ENCODE data around the gene CNGB1. TPM values are rescaled to one million over a fixed set of nuclear protein-coding genes. Genes with fewer than 3 reads are reported as not detected.
"Not testable (repeated sequence)": the region's sequence is repeated elsewhere in the genome, so short reads cannot be mapped to it uniquely, and the experiment has no call there.

CNGB1 gene
- total RNA-seq, 2 donors from 2014 or later, result 0.34 TPM; not detected in 1

- Histone ChIP-seq H3K4me3 (no peak overlapping the region), H3K9me3 (no peaks in the 10 kb centered on the region), H3K27me3 (replicated peaks; ENCODE audit: insufficient read depth) (peaks cover 3% of the 10 kb centered on the region), H3K36me3 (no peaks in the 10 kb centered on the region), H3K27ac (no peak overlapping the region), H3K4me1 (replicated peaks) (no peaks in the 10 kb centered on the region)
- 65% methylated on average over 10 of the region's 10 CpGs for WGBS
- TF ChIP-seq CTCF (IDR thresholded peaks at IDR 0.05), result no peak
- TF ChIP-seq POLR2A (IDR thresholded peaks at IDR 0.05), result no peak
- TF ChIP-seq POLR2AphosphoS5 (IDR thresholded peaks at IDR 0.05), result no peak
- intact Hi-C loops (cut with DNase I), result no loop called here
- no peak for DNase-seq (ENCODE audit: low spot score)
Measured at GRCh38 chr16:57837305-57838125, 133.4 kb downstream of the CNGB1 start.

- H3K9me3 ChIP-seq; H3K27me3 ChIP-seq (replicated peaks; ENCODE audit: insufficient read depth); H3K27ac ChIP-seq; DNase-seq (ENCODE audit: low spot score); intact Hi-C loops (cut with DNase I); H3K4me1 ChIP-seq (replicated peaks); H3K36me3 ChIP-seq; H3K4me3 ChIP-seq: not testable (repeated sequence)
- WGBS, result 95% methylated on average over 4 of the region's 4 CpGs
Measured at GRCh38 chr16:57835439-57835838, 135.5 kb downstream of the CNGB1 start.

GRCh38 chr16:57834936-57835335 lies 136.0 kb downstream of the CNGB1 start:
- Histone ChIP-seq H3K36me3 (no peaks in the 10 kb centered on the region), H3K9me3 (no peaks in the 10 kb centered on the region), H3K27ac (no peak overlapping the region), H3K4me3 (no peak overlapping the region), H3K27me3 (replicated peaks; ENCODE audit: insufficient read depth) (peaks cover 3% of the 10 kb centered on the region), H3K4me1 (replicated peaks) (no peaks in the 10 kb centered on the region)
- DNase-seq (ENCODE audit: low spot score), result no peak
- WGBS, result 57% methylated on average over 5 of the region's 5 CpGs
- no peak for TF ChIP-seq CTCF (IDR thresholded peaks at IDR 0.05)
- TF ChIP-seq POLR2AphosphoS5 (IDR thresholded peaks at IDR 0.05), result no peak
- TF ChIP-seq POLR2A (IDR thresholded peaks at IDR 0.05), result no peak
- intact Hi-C loops (cut with DNase I), result no loop called here

Other genes with a start within 250 kb of the CNGB1 start
- gene KATNB1, start 235.4 kb downstream of the CNGB1 start, total RNA-seq, result 10 to 100 TPM; 22.7 to 30.2 TPM
- gene KIFC3, start 168.6 kb downstream of the CNGB1 start, total RNA-seq, result 10 to 100 TPM; 16.3 to 79.5 TPM
- 10 to 100 TPM in 1 of 2 donors, 1 to 10 TPM in 1; 7.6 to 12.9 TPM for gene ZNF319, start 29.5 kb upstream of the CNGB1 start, total RNA-seq
- gene USB1, start 30.3 kb upstream of the CNGB1 start, total RNA-seq, result 10 to 100 TPM; 22.6 to 74.1 TPM
- 100 to 1,000 TPM in 1 of 2 donors, 1 to 10 TPM in 1; 8.0 to 232 TPM for gene MMP15, start 54.6 kb upstream of the CNGB1 start, total RNA-seq
- 10 to 100 TPM; 27.2 to 77.7 TPM for gene CFAP20, start 158.3 kb upstream of the CNGB1 start, total RNA-seq
- gene CSNK2A2, start 227.0 kb upstream of the CNGB1 start, total RNA-seq, result 10 to 100 TPM; 27.8 to 65.0 TPM

Data from prostate gland (tissue), 2 donors.